GM03348 (cell line): Measurements from ENCODE around the gene CARNS1.

Source experiments
- DNase-seq: peaks from one replicate; pipeline ENCODE4 v3.0.0; 2012; ENCODE audit warnings: low spot score

Gene CARNS1

GRCh38 chr11:67441098-67441563, 25.7 kb downstream of the CARNS1 start:
- DNase-seq, result no peak

DNA sequence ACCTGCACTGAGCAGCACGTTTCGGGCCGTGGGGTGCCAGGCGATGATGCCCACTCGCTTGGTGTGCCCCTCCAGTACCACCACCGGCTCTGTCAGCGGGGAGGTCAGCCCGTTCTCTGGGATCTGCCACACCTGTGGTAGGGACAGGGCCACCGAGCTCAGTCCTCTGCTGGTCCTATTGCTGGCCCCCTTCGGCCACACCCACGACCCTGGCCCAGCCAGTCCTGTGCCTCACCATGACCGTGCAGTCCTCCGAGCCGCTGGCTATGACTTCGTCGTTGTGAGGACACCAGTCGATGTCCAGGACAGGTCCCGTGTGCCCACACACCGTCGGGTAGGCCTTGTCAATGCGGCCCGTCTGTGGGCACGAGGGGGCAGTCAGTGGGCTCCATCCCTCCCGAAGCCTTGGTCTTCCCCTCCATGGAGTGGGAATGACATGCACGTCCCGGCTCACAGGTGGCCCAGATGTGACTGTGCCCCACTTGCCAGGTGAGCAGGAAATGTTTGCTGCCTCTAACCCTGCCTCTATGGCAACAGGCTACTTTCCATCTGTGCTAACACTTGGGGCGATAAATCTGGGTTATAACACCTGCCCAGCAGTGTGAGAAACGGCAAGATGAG, 26.4 kb downstream of the CARNS1 start:
- no peak for DNase-seq

DNA sequence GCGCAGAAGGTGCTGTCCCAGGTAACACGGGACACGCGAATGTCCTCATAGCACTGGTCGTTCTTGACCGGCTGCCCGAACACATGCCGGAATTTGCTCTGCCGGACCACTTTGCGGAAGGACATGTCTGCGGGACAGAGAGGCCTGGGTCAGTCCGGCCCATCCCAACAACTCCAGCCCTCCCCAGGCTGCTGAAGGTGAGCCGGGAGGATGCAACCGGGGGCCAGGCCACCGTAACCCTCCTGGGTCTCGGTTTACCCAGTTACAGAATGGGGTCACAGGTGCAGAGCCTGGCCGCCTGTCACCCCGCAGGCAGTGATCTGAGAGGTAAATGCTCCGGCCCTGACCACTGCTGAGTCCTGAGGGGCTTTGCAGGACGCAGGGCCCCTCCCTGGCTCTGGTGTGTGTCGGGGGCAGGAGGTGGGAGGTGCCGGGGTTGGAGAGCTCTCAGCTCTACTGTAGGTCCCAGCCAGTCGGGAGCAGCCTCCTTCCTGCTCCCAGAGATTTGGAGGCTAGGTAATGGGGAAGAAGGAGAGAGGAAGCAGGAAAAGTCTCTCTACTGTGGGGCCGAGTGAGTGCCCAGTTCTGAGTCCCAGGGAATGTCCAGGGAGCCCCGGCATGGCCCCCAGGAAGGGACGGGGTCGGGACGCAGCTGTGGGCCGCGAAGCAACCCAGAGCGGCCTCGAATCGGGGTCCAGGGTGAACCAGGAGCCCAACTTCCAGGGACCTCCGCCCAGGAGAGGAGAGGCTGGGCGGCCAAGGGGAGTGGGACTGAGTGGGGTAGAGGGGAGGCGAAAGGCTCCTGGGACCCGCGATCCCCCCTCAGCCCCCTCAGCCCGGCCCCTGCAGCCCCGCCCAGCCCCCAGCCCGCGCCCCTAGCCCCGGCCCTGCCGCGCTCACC, 27.3 kb downstream of the CARNS1 start:
- DNase-seq, result peak; percentile 52

DNA sequence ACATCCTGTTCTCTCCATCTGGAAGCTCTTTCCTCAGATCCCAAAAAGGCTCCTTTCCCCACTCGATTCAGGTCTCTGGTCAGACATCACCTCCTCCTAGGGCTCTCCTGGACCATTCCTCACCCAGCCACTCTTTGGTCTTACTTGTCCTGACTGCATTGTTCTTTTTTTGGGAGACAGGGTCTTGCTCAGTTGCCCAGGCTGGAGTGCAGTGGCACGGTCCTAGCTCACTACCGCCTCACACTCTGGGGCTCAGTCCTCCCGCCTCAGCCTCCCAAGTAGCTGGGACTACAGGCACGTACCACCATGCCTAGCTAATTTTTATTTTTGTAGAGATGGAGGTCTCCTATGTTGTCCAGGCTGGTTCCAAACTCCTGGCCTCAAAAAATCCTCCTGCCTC, 30.0 kb downstream of the CARNS1 start:
- DNase-seq, result no peak

- no peak for DNase-seq
Observed at GRCh38 chr11:67448220-67448609, 32.7 kb downstream of the CARNS1 start.

DNA sequence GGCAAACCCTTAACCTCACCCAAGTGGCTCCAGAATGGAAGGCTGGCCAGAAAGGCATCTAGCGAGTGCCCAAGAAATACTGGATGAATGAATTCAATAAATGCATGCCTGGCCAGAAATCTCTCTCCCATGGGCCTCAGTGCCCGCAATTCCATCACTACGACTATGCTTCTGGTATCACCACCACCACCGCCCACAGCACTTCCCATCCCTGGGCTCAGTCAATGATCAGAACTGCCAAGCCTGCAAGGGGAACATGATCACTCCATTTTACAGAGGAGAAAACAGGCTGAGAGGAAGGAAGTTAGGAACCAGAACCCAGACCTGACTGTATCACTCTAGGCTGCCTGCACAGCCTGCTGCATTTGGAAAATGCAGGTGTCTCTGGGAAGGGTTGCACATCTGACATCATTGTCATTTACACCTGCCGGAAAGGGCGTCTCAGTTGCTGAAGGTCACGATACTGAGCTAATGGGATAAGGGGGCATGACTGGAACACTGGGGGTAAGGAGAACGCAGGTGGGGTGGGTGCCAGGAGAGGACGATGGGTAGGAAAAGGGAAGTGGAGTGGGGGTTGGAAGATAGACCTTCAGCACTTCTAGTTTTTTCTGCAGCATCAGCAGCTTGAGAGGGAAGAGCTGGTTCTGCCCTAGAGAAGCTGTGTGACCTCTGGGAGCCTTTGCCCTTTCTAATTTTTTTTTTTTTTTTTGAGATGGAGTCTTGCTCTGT, 33.8 kb downstream of the CARNS1 start:
- DNase-seq, result no peak

DNA sequence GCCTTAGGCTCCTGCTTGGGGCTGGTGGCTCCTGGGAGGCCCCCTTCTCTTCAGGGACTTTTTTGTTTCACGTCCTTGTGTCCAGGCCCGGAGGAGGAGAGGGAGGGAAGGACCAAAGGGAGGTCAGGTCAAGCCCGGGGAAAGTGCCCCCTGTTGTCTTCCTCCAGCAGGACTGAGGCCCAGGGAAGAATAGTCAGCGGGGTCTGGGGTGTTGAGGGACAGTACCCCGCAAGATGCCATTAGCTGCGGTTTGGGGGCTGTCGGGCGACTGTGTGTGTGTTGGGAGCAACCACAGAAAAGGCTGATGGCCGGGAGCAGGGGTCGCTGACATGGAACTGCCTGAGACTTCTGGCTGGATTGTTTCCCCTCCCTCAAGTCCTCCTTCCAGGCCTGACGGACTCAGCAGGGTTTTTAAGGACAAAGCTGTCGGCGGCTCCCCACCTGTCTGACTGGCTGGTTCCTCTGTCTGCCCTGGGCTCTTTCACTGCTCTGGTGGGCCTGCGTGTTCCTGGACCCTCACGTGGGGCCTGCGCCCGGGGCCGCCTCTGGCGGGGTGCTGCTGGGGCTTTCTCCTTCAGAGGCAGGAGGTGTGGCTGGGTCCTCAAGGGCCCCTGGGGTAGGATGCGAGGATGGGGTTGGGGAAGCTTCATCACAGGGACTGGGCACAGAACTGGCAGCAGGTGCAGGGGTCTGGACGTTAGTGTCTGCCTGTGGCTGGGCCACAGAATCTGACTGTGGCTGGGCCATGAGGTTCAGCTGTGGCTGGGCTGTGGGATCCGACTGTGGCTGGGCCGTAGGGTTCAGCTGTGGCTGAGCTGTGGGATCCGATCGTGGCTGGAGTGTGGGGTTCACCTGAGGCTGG, 35.5 kb downstream of the CARNS1 start:
- no peak for DNase-seq

- DNase-seq, result no peak
Observed at GRCh38 chr11:67451658-67451976, 36.1 kb downstream of the CARNS1 start.

- DNase-seq, result no peak
Observed at GRCh38 chr11:67452141-67452952, 36.9 kb downstream of the CARNS1 start, which contains the start of gene GPR152. Gene GPR152 (minus strand): TSS chr11:67452729. CDS start chr11:67452724, 5 bp downstream.

- no peak for DNase-seq
Observed at GRCh38 chr11:67453816-67454732, 38.6 kb downstream of the CARNS1 start.

- no peak for DNase-seq
Observed at GRCh38 chr11:67455054-67455453, 39.6 kb downstream of the CARNS1 start, which contains the start of gene CABP4. Gene CABP4 (plus strand): TSS chr11:67455354. CDS start chr11:67455424, 70 bp downstream.

GRCh38 chr11:67456068-67456705, 40.7 kb downstream of the CARNS1 start:
- DNase-seq, result no peak

DNA sequence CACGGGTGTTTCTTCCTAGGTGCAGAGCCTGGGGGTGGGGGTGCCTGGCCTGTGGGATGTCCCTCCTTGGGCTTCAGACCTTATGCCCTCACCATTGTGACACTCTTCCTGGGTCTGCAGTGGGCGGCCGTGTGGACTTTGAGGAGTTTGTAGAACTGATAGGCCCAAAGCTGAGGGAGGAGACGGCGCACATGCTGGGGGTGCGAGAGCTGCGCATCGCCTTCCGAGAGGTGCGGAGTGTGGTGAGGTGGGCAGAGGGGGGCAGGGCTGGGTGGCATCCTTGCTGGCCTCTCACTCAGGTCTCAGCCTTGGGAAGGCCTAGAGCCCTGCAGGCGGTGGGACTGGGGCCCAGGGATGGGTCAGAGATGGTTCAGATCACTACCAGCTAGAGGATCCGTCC, 42.0 kb downstream of the CARNS1 start:
- no peak for DNase-seq

- no peak for DNase-seq
Observed at GRCh38 chr11:67458266-67458665, 42.8 kb downstream of the CARNS1 start.

GRCh38 chr11:67463186-67463585, 47.7 kb downstream of the CARNS1 start:
- no peak for DNase-seq

GRCh38 chr11:67463680-67464410, 48.4 kb downstream of the CARNS1 start:
- no peak for DNase-seq

- DNase-seq, result no peak
Observed at GRCh38 chr11:67464411-67465188, 49.1 kb downstream of the CARNS1 start.

GRCh38 chr11:67465189-67465510, 49.7 kb downstream of the CARNS1 start:
- DNase-seq, result no peak
